Activated CD8-positive, alpha-beta memory T cell treated with anti-CD3 and anti-CD28 coated beads for 36 hours (primary cell): ENCODE measurements around the gene PPIP5K1. TPM values are rescaled to one million over a fixed set of nuclear protein-coding genes. Genes with fewer than 3 reads are reported as not detected.

Experiments
- CTCF ChIA-PET: fragments of 350-600 bp; sonication (Branson Sonifier 250); formaldehyde crosslinking; loops from one replicate; lab custom pipeline; 2021; ENCODE audit warnings: antibody characterized with exemption; lab: Charles Lee
- POLR2A ChIA-PET: fragments of 350-600 bp; sonication (Branson Sonifier 250); formaldehyde crosslinking; loops from one replicate; lab custom pipeline; 2021; ENCODE audit warnings: antibody characterized with exemption; lab: Charles Lee
- total RNA-seq, 2 experiments: library from RNA; stranded (reverse); gene quantifications; one replicate each; pipeline ENCODE4 v1.2.3, GENCODE V29; 2021

PPIP5K1 gene
- total RNA-seq, 2 experiments from 2014 or later: 25.7 to 30.6 TPM

DNA sequence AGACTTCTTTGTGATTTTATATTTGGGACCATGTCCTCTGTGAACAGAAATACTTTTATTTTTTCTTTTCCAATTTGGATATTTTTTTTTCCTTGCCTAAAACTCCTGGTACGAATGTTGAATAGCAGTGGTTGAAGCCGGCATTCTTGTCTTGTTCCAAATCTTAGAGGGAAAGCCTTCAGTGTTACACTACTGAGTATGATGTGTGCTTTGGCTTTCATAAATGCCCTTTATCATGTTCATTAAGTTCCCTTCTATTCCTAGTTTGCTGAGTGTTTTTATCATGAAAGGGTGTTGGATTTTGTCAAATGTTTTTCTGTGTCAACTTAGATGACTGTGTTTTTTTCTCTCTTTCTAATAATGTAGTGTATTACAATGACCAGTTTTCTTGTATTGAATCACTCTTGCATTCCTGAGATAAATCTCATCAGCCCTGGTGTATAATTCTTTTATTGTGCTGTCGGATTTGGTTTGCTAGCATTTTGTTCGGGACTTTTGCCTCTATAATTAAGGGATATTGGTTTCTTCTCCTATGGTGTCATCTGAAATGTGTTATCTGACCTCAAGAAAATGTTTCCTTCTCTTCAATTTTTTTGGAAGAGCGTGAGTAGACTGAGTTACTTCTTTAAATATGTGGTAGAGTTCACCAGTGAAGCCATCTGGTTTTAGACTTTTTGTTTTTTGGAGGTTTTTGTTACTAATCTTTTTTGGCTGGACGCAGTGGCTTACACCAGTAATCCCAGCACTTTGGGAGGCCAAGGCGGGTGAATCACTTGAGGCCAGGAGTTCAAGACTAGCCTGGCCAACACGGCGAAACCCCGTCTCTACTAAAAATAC, 39.3 kb downstream of the PPIP5K1 start:
- ChIA-PET CTCF (no interaction called here), POLR2A (no interaction called here)

GRCh38 chr15:43547539-43547938, 42.5 kb downstream of the PPIP5K1 start:
- ChIA-PET POLR2A (no interaction called here), CTCF (no interaction called here)

GRCh38 chr15:43545426-43545825, 44.6 kb downstream of the PPIP5K1 start:
- ChIA-PET POLR2A (no interaction called here), CTCF (no interaction called here)

- POLR2A ChIA-PET: no interaction called here
- CTCF ChIA-PET: no interaction called here
These were observed 45.7 kb downstream of the PPIP5K1 start for GRCh38 chr15:43544266-43544665.

- POLR2A ChIA-PET: no interaction called here
- CTCF ChIA-PET: interaction anchor here (0.6 kb wide), 1 partner anchor 179 kb away, joined by 3 read pairs; no protein-coding TSS in a partner anchor
These were observed 48.2 kb downstream of the PPIP5K1 start for GRCh38 chr15:43541785-43542184.

DNA sequence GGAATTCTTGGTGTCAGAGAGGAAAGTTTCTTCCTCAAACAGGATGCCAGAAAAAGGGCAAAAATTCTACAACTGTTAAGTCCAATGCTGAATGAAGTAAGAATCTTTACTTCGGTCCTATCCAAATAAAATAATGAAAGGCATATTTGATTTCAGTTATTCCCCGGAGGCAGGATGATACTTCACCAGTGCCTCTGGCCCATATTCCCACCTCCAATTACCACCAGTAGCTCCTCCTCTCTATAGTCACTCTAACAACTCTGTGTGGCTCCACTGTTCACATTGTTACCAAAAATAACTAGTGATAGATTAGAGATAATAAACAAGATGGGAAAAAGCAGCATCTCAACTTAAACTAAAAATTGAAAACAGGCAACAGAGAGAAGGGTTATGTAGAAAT, 51.9 kb downstream of the PPIP5K1 start:
- ChIA-PET CTCF (no interaction called here), POLR2A (no interaction called here)

DNA sequence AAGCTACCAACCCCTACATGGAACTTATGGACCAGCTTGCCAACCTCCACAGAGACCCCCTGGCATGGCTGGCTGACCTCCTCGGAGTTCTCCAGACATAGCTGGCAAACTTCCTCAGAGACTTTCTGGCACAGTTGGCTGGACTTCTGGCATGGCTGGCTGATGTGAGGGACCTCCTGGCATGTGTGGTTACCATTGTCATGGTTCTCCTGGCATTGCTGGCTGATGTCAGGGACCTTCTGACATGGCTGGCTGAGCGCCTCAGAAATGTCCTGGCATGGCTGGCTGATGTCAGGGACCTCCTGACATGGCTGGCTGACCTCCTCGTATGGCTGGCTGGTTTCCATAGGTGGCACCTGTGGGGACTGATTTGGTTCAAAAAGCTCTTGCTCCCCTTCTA, 55.1 kb downstream of the PPIP5K1 start:
- ChIA-PET CTCF (no interaction called here), POLR2A (no interaction called here)

- ChIA-PET CTCF (interaction anchor here (2.1 kb wide), 1 partner anchor 21 kb away, joined by 6 read pairs; no protein-coding TSS in a partner anchor), POLR2A (interaction anchor here (0.7 kb wide), 2 partner anchors 10 to 25 kb away, joined by 4 to 5 read pairs; no protein-coding TSS in a partner anchor)
These were observed 57.2 kb downstream of the PPIP5K1 start for GRCh38 chr15:43532826-43533225.

- POLR2A ChIA-PET: no interaction called here
These were observed 58.9 kb downstream of the PPIP5K1 start for GRCh38 chr15:43531018-43531670.

GRCh38 chr15:43529587-43530345, 60.2 kb downstream of the PPIP5K1 start:
- ChIA-PET POLR2A (no interaction called here), CTCF (no interaction called here)

More at GRCh38 chr15:43531018-43531670, 58.9 kb downstream of the PPIP5K1 start:
- CTCF ChIA-PET: interaction anchor here (2.1 kb wide), 1 partner anchor 20 kb away, joined by 6 read pairs; no protein-coding TSS in a partner anchor

DNA sequence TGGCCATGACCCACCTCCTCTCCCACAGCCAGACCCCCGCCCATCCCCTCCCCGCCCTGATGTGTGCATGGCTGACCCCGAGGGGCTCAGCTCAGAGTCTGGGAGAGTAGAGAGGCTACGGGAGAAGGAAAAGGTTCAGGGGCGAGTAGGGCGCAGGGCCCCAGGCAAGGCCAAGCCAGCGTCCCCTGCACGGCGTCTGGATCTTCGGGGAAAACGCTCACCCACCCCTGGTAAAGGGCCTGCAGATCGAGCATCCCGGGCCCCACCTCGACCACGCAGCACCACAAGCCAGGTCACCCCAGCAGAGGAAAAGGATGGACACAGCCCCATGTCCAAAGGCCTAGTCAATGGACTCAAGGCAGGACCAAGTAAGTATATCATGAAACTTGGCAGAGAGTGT, 60.9 kb downstream of the PPIP5K1 start:
- POLR2A ChIA-PET: no interaction called here
- CTCF ChIA-PET: interaction anchor here (0.6 kb wide), 1 partner anchor 149 kb away, joined by 4 read pairs; no protein-coding TSS in a partner anchor

DNA sequence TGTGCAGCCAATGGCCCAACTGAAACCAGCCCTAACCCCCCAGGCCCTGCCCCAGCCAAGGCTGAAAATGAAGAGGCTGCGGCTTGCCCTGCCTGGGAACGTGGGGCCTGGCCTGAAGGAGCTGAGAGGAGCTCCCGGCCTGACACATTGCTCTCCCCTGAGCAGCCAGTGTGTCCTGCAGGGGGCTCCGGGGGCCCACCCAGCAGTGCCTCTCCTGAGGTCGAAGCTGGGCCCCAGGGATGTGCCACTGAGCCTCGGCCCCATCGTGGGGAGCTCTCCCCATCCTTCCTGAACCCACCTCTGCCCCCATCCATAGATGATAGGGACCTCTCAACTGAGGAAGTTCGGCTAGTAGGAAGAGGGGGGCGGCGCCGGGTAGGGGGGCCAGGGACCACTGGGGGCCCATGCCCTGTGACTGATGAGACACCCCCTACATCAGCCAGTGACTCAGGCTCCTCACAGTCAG, 61.4 kb downstream of the PPIP5K1 start:
- ChIA-PET POLR2A (no interaction called here), CTCF (interaction anchor here (0.6 kb wide), 1 partner anchor 149 kb away, joined by 4 read pairs; no protein-coding TSS in a partner anchor)

DNA sequence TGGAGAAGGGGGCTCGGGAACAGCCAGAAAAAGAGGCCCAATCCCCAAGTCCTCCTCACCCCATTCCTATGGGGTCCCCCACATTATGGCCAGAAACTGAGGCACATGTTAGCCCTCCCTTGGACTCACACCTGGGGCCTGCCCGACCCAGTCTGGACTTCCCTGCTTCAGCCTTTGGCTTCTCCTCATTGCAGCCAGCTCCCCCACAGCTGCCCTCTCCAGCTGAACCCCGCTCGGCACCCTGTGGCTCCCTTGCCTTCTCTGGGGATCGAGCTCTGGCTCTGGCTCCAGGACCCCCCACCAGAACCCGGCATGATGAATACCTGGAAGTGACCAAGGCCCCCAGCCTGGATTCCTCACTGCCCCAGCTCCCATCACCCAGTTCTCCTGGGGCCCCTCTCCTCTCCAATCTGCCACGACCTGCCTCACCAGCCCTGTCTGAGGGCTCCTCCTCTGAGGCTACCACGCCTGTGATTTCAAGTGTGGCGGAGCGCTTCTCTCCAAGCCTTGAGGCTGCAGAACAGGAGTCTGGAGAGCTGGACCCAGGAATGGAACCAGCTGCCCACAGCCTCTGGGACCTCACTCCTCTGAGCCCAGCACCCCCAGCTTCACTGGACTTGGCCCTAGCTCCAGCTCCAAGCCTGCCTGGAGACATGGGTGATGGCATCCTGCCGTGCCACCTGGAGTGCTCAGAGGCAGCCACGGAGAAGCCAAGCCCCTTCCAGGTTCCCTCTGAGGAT, 62.0 kb downstream of the PPIP5K1 start:
- CTCF ChIA-PET: interaction anchor here (0.6 to 2.0 kb wide), 2 partner anchors 12 to 16 kb away, joined by 3 to 7 read pairs; no protein-coding TSS in a partner anchor
- POLR2A ChIA-PET: no interaction called here

DNA sequence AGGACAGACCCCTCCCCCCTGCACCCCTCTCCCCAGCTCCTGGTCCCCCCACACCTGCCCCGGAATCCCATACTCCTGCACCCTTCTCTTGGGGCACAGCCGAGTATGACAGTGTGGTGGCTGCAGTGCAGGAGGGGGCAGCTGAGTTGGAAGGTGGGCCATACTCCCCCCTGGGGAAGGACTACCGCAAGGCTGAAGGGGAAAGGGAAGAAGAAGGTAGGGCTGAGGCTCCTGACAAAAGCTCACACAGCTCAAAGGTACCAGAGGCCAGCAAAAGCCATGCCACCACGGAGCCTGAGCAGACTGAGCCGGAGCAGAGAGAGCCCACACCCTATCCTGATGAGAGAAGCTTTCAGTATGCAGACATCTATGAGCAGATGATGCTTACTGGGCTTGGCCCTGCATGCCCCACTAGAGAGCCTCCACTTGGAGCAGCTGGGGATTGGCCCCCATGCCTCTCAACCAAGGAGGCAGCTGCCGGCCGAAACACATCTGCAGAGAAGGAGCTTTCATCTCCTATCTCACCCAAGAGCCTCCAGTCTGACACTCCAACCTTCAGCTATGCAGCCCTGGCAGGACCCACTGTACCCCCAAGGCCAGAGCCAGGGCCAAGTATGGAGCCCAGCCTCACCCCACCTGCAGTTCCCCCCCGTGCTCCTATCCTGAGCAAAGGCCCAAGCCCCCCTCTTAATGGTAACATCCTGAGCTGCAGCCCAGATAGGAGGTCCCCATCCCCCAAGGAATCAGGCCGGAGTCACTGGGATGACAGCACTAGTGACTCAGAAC, 62.8 kb downstream of the PPIP5K1 start:
- POLR2A ChIA-PET: no interaction called here
- CTCF ChIA-PET: interaction anchor here (0.6 to 2.0 kb wide), 3 partner anchors 11 to 16 kb away, joined by 3 to 7 read pairs (median 3); no protein-coding TSS in a partner anchor

DNA sequence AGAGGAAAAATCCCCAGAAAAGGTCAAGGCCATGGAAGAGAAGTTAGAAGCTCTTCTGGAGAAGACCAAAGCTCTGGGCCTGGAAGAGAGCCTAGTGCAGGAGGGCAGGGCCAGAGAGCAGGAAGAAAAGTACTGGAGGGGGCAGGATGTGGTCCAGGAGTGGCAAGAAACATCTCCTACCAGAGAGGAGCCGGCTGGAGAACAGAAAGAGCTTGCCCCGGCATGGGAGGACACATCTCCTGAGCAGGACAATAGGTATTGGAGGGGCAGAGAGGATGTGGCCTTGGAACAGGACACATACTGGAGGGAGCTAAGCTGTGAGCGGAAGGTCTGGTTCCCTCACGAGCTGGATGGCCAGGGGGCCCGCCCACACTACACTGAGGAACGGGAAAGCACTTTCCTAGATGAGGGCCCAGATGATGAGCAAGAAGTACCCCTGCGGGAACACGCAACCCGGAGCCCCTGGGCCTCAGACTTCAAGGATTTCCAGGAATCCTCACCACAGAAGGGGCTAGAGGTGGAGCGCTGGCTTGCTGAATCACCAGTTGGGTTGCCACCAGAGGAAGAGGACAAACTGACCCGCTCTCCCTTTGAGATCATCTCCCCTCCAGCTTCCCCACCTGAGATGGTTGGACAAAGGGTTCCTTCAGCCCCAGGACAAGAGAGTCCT, 63.6 kb downstream of the PPIP5K1 start:
- ChIA-PET CTCF (interaction anchor here (0.6 to 2.0 kb wide), 2 partner anchors 9 to 10 kb away, joined by 3 to 7 read pairs; partner anchors contain the start of gene MAP1A), POLR2A (no interaction called here)

GRCh38 chr15:43525131-43525530, 64.9 kb downstream of the PPIP5K1 start:
- ChIA-PET POLR2A (no interaction called here), CTCF (no interaction called here)

DNA sequence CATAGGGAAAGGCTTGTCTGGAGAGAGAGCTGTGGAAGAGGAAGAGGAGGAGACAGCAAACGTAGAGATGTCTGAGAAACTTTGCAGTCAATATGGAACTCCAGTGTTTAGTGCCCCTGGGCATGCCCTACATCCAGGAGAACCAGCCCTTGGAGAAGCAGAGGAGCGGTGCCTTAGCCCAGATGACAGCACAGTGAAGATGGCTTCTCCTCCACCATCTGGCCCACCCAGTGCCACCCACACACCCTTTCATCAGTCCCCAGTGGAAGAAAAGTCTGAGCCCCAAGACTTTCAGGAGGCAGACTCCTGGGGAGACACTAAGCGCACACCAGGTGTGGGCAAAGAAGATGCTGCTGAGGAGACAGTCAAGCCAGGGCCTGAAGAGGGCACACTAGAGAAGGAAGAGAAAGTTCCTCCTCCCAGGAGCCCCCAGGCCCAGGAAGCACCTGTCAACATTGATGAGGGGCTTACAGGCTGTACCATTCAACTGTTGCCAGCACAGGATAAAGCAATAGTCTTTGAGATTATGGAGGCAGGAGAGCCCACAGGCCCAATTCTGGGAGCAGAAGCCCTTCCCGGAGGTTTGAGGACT, 65.7 kb downstream of the PPIP5K1 start:
- CTCF ChIA-PET: no interaction called here
- POLR2A ChIA-PET: no interaction called here
